Lung (tissue), 12 donors: ENCODE results near the gene CEP41. TPM values are rescaled to one million over a fixed set of nuclear protein-coding genes. Genes with fewer than 3 reads are reported as not detected.
A peak's percentile ranks its signal among the peaks of the same experiment; 100 is the strongest.

ENCODE experiments used
- ATAC-seq: fragments of 200-7000 bp; cut with Tn5 transposase; one replicate; pipeline ENCODE4 v1.9.1; 2020; ENCODE audit warnings: moderate number of reproducible peaks; ENCODE audit not compliant: insufficient read depth, low FRiP score
- DNase-seq, 3 donors: peaks; one replicate each; pipeline ENCODE4 v3.0.0-alpha.2; 2013 to 2017
- H3K27ac ChIP-seq, 2 donors: one replicate each; pipeline ENCODE4 v1.5.1; 2013; ENCODE audit warnings: mild to moderate bottlenecking in 2 of 2, moderate library complexity in 2 of 2, control low read depth in 1 of 2, inconsistent platforms in 1 of 2, low read depth in 1 of 2, low read length in 1 of 2
- H3K27me3 ChIP-seq, 3 donors: one replicate each; pipeline ENCODE4 v1.5.1; 2013; ENCODE audit warnings: low read length in 2 of 3; ENCODE audit not compliant: control insufficient read depth in 3 of 3, insufficient read depth in 3 of 3
- H3K36me3 ChIP-seq, 4 donors: one replicate each; pipeline ENCODE4 v1.5.1; 2013; ENCODE audit warnings: low read length in 4 of 4, mild to moderate bottlenecking in 1 of 4, moderate library complexity in 1 of 4; ENCODE audit not compliant: control insufficient read depth in 4 of 4, insufficient read depth in 4 of 4
- H3K4me1 ChIP-seq, 5 donors: one replicate each; pipeline ENCODE4 v1.5.1; 2013; ENCODE audit warnings: low read length in 5 of 5, mild to moderate bottlenecking in 2 of 5, moderate library complexity in 1 of 5; ENCODE audit not compliant: control insufficient read depth in 5 of 5, insufficient read depth in 5 of 5
- H3K4me3 ChIP-seq: one replicate; pipeline ENCODE4 v1.5.1; 2013; ENCODE audit warnings: mild to moderate bottlenecking, control low read depth, moderate library complexity
- H3K9ac ChIP-seq, 2 donors: one replicate each; pipeline ENCODE4 v1.5.1; 2013; ENCODE audit warnings: low read length in 2 of 2, control low read depth in 1 of 2; ENCODE audit not compliant: insufficient read depth in 1 of 2
- H3K9me3 ChIP-seq, 4 donors: one replicate each; pipeline ENCODE4 v1.5.1; 2013; ENCODE audit warnings: low read length in 3 of 4, mild to moderate bottlenecking in 1 of 4, moderate library complexity in 1 of 4; ENCODE audit not compliant: control insufficient read depth in 4 of 4, insufficient read depth in 3 of 4
- WGBS, 2 donors: extraction: QIAGEN DNeasy Blood & Tissue Kit; methylation state at CpG; one replicate each; pipeline ENCODE4 v1.1.7; 2013; 5-methylcytosine and 5-hydroxymethylcytosine counted together
- polyA plus RNA-seq, 2 donors: library from polyadenylated mRNA; stranded (reverse); fragments of 200-250 nt; gene quantifications; one replicate each; pipeline ENCODE4 v1.2.1, GENCODE V29; 2013
- total RNA-seq, 2 donors: library from RNA; depleted of rRNA in 1 of 2; stranded (reverse); fragments of >200 nt in 1 of 2; gene quantifications; one replicate each; pipeline ENCODE4 v1.2.1, GENCODE V29; 2014 to 2021
- TF ChIP-seq, protein P1 (sequence below): IDR thresholded peaks from 2 replicates; pipeline ENCODE4 v1.5.1; 2012; ENCODE audit warnings: mild to moderate bottlenecking; ENCODE audit errors: control extremely low read depth, extremely low read depth
- donor health status: control.
- donor health status: control.
- donor health status: Bipolar disorder and iron deficiency.
- donor health status: healthy.
- donor health status: DM: yes; HTN: yes; CAD: no.

CEP41 gene
- total and polyA plus RNA-seq, 4 donors: 3.7 to 15.3 (median 11.6) TPM

- TF ChIP-seq, protein P1, sequence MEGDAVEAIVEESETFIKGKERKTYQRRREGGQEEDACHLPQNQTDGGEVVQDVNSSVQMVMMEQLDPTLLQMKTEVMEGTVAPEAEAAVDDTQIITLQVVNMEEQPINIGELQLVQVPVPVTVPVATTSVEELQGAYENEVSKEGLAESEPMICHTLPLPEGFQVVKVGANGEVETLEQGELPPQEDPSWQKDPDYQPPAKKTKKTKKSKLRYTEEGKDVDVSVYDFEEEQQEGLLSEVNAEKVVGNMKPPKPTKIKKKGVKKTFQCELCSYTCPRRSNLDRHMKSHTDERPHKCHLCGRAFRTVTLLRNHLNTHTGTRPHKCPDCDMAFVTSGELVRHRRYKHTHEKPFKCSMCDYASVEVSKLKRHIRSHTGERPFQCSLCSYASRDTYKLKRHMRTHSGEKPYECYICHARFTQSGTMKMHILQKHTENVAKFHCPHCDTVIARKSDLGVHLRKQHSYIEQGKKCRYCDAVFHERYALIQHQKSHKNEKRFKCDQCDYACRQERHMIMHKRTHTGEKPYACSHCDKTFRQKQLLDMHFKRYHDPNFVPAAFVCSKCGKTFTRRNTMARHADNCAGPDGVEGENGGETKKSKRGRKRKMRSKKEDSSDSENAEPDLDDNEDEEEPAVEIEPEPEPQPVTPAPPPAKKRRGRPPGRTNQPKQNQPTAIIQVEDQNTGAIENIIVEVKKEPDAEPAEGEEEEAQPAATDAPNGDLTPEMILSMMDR: no peak
These were observed 66.3 kb downstream of the CEP41 start for GRCh38 chr7:130374507-130374906.

GRCh38 chr7:130372402-130373165 is 68.2 kb downstream of the CEP41 start:
- Histone ChIP-seq H3K27me3 (no peaks in the 10 kb centered on the region), H3K9me3 (peaks cover 0 to 2% (median 0%) of the 10 kb centered on the region in 4 donors), H3K4me1 (peaks cover 0 to 70% (median 43%) of the 10 kb centered on the region in 5 donors), H3K27ac (peak overlapping the region in 1 of 2 donors; percentile 48), H3K9ac (peak overlapping the region in 1 of 2 donors; percentile 70), H3K4me3 (no peak overlapping the region), H3K36me3 (no peaks in the 10 kb centered on the region)
- DNase-seq (peak in 2 of 3 donors; percentile 56 to 62), ATAC-seq (no peak)
- WGBS, 2 donors: 79 to 84% methylated on average over 11 of the region's 11 CpGs
- TF ChIP-seq, protein P1: no peak

More at GRCh38 chr7:130374507-130374906, 66.3 kb downstream of the CEP41 start:
- H3K27me3 ChIP-seq: no peaks in the 10 kb centered on the region
- peaks cover 0 to 2% (median 0%) of the 10 kb centered on the region in 4 donors for H3K9me3 ChIP-seq
- H3K4me3 ChIP-seq: no peak overlapping the region
- DNase-seq: no peak
- WGBS, 2 donors: 95 to 98% methylated on average over 6 of the region's 6 CpGs
- ATAC-seq: no peak
- H3K36me3 ChIP-seq: no peaks in the 10 kb centered on the region
- peaks cover 0 to 56% (median 36%) of the 10 kb centered on the region in 5 donors for H3K4me1 ChIP-seq
- peak overlapping the region in 1 of 2 donors; percentile 85 for H3K27ac ChIP-seq
- no peak overlapping the region for H3K9ac ChIP-seq

- no peak overlapping the region for H3K4me3 ChIP-seq
- H3K4me1 ChIP-seq: peaks cover 0 to 70% (median 43%) of the 10 kb centered on the region in 5 donors
- H3K27me3 ChIP-seq: no peaks in the 10 kb centered on the region
- H3K9ac ChIP-seq: no peak overlapping the region
- no peaks in the 10 kb centered on the region for H3K36me3 ChIP-seq
- peak overlapping the region in 1 of 2 donors; percentile 37 for H3K27ac ChIP-seq
- ATAC-seq: peak; percentile 46
- no peaks in the 10 kb centered on the region for H3K9me3 ChIP-seq
- TF ChIP-seq, protein P1: no peak
- DNase-seq: peak; percentile 84 to 95 (median 91)
- WGBS, 2 donors: 70 to 76% methylated on average over 3 of the region's 3 CpGs
These were observed 69.8 kb downstream of the CEP41 start for GRCh38 chr7:130371046-130371445.
